Activated CD4-positive, alpha-beta T cell treated with anti-CD3 and anti-CD28 coated beads, Interleukin-10, Interleukin-2, amounts not matched to agents 100 ng/mL and 50 ng/mL, durations not matched to agents 16 hours and 8 hours (primary cell): Measurements from ENCODE around the gene ZNF211.

Experiments used
- DNase-seq: peaks from one replicate; pipeline ENCODE4 v3.0.0-alpha.2; 2020

ZNF211 gene

DNA sequence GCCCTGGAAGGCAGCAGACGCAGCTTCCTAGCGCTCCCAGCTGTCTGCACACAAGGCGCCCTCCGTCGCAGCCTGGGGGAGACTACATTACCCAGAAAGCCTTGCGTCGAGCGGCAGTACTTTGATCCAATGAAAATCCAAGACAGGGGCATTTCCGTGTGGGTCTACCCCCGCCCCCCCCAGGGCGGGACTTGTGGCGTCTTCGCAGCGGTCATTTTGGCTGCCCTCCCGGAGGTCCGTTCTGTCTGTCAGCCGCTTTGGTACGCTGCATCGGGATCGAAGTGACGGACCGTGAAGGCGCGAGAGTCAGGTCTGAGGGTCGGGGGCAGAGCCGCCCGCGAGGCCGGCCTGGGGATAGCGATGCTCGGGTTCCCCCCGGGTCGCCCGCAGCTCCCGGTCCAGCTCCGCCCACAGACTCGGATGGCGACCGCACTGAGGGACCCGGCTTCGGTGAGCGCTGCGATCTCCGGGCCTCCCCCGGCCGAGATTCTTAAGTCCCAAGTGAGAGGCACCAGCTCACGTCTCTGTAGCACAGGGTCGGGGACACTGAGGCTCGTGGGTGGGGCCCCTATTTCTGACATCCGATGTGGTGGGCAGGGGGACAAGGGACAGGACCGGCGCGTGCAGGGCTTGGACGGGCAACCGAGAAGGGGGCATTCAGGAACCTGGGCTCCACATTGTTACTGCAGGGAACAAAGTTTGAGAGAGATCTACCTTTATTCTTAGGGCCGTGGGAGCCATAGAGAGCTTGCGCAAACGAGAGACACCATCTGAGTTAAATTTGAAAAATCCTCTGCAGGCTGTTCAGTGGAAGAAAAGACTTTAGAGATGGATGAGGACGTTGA, at the start of gene ZNF211:
Gene ZNF211 (plus strand): TSS at position 182 of the 845 bp plus-strand sequence. CDS start 179 bp downstream, at position 361.
- peak; percentile 93 for DNase-seq

DNA sequence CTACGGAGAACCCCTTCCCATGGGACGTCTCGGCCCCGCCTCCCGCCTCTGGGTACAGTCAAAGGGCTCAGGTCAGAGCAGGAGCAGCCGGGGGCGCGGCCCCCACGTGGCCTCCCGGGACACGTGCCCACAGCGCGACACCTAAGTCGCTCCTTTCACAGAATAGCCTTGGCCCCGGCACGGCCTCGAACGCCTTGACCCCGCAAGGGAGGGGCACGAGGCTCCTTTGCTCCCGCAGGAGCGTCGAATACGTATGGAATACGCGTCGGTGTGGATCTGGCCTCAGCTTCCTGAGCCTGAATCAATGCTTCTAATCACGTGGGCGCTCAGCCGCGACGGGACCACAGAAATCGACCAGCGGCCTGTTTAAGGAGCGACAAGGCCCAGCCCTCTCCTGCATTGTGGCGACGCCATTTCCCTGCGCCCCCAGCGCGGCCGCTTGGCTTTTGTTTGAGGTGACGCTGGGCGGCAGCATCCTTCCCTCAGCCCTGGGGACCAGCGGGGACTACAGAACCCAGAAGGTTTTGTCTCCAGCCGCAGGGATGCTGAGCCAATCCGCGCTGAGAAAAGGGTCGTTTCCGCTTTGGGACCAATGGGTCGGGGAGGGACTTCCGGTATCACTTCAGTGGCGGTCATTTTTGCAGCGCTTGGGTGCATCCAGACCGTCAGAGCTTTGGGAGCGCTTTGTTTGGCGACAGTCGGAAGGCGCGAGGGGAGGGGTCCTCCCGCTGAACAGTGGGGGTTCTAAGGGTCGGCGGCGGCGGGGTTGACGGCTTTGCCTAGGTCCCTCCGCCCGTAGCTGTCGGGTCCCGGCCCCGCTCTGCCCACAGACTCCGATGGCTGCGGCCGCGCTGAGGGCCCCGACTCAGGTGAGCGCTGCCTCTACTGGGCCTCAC, 49.2 kb upstream of the ZNF211 start, which contains the start of gene ZIK1:
Gene ZIK1 (plus strand): TSS at position 625 of the 896 bp plus-strand sequence. CDS start 212 bp downstream, at position 837.
- DNase-seq, result peak; percentile 79

- DNase-seq, result no peak
These were observed 45.4 kb upstream of the ZNF211 start for GRCh38 chr19:57587529-57587928.

GRCh38 chr19:57599377-57599760, 33.6 kb upstream of the ZNF211 start:
- DNase-seq, result no peak

DNA sequence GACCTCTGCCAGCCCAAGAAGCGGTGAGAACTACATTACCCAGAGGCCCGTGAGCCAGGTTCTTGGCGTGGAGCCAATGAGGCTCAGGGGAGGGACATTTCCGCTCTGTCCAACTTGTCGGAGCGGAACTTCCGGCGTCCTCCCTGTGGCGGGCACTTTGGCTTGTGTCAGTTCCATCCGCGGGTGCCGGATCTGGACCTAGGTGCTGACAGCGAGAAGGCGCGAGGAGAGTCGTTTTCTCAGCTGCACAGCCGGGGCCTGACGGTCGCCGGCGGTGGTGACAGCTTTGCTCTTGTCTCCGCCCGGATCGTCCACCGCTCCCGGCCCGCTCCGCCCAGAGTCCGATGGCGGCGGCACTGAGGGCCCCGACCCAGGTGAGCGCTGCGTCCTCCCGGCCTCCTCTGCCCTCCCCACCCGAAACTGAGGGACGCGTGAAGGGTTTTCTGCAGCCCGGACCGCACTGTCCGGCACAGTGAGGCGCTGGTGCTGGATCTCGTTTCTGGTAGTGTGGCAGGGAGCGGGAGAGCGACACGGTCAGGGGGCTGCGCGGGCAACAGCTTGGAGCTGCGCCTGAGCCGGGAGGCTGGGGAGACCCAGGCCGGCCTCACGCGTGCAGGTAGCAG, 33.1 kb upstream of the ZNF211 start, which contains the start of gene ZNF530:
Gene ZNF530 (plus strand): TSS at position 125 of the 623 bp plus-strand sequence. CDS start 4,461 bp downstream, outside the sequence.
- DNase-seq, result peak; percentile 91

GRCh38 chr19:57606931-57607330, 26.0 kb upstream of the ZNF211 start:
- no peak for DNase-seq

GRCh38 chr19:57611113-57611512, 21.9 kb upstream of the ZNF211 start:
- DNase-seq, result no peak

DNA sequence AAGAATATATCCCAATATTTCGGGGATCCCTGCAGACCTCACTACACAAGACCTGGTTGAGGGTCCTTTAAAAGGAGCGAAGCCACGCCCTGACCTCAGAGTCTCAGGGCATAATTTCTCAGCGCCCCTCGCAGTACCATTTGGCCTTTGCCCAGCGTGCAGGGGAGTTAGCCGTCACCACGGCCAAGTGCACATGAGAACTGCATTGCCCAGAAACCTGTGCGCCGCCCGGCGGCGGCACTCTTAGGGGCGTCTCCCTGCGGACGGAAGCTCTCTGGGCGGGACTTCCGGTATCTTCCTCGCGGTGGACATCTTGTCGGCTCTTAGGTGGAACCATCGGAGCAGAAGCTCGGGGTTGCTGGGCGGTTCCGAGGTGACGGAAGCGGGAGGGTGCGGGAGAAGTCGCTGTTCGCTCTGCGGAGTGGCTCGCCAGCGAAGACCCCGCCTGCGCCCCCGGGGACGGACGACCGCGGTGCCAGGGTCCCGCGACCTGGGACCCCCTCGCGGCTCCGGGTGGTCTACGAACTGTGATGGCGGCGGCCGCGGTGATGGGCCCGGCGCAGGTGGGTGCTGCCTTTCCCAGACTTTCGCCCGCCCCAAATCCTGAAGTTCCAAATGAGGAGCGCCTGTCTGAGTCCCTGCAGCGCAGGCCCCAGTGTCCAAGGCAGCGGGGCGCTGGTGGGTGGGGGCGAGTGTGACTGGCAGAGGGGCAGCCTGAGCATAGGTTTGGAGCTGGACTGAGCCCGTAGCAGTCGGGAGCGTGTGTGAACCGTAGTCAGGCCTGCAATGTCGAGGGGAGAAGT, 18.8 kb upstream of the ZNF211 start, which contains the start of gene ZNF134:
Gene ZNF134 (plus strand): TSS at position 302 of the 803 bp plus-strand sequence. CDS start 5,227 bp downstream, outside the sequence.
- DNase-seq, result peak; percentile 93

- no peak for DNase-seq
These were observed 17.6 kb upstream of the ZNF211 start for GRCh38 chr19:57615346-57615745.

DNA sequence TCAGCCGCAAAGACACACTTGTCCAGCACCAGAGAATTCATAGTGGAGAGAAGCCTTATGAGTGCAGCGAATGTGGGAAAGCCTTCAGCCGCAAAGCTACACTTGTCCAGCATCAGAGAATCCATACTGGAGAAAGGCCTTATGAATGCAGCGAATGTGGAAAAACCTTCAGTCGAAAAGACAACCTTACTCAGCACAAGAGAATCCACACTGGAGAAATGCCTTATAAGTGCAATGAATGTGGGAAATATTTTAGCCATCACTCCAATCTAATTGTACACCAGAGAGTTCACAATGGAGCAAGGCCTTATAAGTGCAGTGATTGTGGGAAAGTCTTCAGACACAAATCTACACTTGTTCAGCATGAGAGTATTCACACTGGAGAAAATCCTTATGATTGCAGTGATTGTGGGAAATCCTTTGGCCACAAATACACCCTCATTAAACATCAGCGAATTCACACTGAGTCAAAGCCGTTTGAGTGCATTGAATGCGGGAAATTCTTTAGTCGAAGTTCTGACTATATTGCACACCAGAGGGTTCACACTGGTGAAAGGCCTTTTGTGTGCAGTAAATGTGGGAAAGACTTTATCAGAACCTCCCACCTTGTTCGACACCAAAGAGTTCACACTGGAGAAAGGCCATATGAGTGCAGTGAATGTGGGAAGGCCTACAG, 12.2 kb upstream of the ZNF211 start:
- no peak for DNase-seq

- DNase-seq, result no peak
These were observed 9.9 kb upstream of the ZNF211 start for GRCh38 chr19:57623091-57623490.

- DNase-seq, result no peak
These were observed 814 bp downstream of the ZNF211 start for GRCh38 chr19:57633832-57634131.

GRCh38 chr19:57637379-57637778, 4.4 kb downstream of the ZNF211 start:
- no peak for DNase-seq

GRCh38 chr19:57641715-57642234, 8.8 kb downstream of the ZNF211 start:
- no peak for DNase-seq

DNA sequence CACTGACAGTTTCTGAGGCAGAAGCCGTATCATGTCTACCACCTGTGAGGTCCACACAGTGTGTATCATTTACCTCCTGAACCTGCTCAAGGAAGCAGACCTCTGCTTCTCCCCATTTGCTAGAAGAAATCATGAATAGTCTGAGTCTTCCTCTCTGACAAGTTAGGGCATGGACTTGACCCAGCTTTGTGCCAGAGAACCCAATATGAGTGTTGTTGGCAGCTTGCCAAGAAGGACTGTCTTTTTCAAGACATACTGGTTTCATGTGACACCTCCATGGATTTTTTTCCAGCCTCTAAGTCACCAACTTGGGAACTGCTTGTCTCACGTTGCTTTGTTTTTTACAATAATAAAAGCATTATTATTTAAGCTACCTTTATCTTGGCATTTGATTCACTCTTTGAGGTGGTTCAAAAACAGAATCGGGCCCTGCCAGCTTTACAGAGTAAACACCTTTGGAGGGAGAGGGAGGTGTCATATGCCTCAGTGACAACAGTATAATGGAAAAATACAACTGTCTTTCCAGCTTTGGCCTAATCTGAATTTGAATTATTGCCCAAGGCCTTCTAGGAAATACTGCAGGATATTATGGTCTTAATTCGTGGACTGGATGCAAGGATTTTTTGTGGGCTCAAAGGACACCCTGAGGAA, 9.6 kb downstream of the ZNF211 start:
- DNase-seq, result no peak

- DNase-seq, result no peak
These were observed 10.8 kb downstream of the ZNF211 start for GRCh38 chr19:57643734-57644133.

DNA sequence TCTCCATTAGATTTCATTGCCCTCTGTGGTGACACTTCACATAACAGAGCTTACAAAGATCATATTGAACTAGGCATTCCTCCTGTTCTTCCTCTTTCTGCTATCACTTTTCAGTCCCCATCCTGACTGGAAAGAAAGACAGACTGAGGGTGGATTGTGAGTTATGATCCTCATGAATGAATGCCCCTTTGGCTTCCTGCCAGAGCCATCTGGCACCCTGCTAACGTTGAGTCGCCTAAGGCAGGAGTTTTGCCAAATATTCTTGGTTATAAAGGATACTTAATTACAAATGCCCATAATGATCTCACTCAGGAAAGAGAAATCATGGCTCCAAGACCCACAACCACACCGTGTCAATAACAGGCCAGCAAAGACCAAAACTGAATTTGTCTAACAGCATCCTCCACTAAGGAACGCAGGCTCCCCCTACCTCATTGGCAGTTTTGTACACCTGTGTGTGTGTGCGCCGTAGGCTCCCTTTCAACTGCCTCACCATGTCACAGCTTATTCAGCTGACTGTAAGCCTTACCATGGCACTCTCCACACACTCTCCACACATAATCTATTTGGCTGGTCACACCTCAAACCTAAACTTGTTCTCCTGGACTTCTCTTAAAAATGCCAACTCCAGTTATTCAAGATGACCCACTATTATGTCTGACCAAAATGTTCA, 15.5 kb downstream of the ZNF211 start:
- DNase-seq, result no peak

DNA sequence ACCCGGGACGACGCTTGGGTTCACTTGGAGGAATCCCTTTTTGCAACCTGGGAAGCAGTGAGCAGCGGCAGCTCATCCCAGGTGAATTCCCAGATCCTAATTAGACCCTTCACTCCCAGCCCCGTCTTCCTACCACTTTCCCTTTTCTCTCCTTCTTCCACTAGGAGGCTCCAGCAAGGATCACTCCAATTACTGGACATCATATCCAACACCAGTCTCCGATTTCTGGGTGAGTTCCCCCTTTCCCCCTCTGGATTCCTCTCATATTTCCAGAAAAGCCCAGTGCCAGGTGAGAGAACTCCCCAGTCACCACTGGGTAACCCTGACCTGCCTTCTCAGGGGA, 18.7 kb downstream of the ZNF211 start:
- no peak for DNase-seq

DNA sequence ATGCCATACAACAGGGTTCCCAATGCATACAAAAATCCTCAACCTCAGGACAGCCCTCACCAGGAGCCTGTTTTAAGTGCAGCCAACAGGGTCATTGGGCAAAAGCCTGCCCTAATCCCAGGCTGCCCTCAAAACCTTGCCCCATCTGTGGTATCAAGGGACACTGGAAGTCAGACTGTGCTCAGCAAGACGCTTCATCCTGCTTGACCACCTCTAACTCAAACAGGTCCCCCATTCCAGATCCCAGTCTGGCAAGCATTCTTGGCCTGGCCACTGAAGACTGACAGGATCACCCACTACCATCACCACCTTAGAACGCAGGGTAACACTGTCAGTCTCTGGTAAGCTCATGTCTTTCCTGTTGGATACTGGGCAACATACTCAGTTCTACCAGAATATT, 20.7 kb downstream of the ZNF211 start:
- no peak for DNase-seq

DNA sequence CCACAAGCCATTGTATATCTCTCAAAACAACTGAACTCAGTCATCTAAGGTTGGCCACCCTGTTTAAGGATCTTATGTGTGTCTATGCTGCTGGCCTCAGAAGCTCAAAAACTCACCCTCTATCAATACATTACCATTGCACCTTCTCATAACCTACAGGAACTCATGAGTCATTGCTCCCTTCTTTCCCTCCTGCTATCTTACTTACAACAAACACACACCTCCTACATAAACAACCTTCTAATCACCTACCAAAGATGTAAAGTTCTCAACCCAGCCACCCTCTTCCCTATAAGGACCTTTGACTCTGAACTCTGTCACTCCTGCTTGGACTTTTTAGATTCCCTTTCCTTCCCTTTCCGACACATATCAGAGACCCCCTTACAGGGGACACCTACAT, 22.5 kb downstream of the ZNF211 start:
- no peak for DNase-seq
